Caco-2 (cell line): ENCODE measurements around the gene ECHDC1. TPM values are rescaled to one million over a fixed set of nuclear protein-coding genes. Genes with fewer than 3 reads are reported as not detected.

Experiments
- BruUV-seq: library from RNA; stranded (reverse); fragments of 400-500 nt; replicated peaks from 2 replicates; lab custom pipeline; 2021; lab: Mats Ljungman, UMichigan
- CTCF ChIA-PET: fragments of 300-600 bp; sonication (Branson Sonifier 250); formaldehyde crosslinking; loops from one replicate; lab custom pipeline; 2022; ENCODE audit warnings: antibody characterized with exemption; lab: Charles Lee
- POLR2A ChIA-PET: fragments of 300-600 bp; sonication (Branson Sonifier 250); formaldehyde crosslinking; loops from one replicate; lab custom pipeline; 2022; ENCODE audit warnings: antibody characterized with exemption; lab: Charles Lee
- DNase-seq, 2 experiments: peaks; one replicate each; pipeline versions ENCODE4 v3.0.0 to v3.0.0-alpha.2; 2020 to 2022
- H3K27me3 ChIP-seq: replicated peaks from 2 replicates; pipeline ENCODE4 v1.6.0; 2011; ENCODE audit warnings: low read length; ENCODE audit not compliant: control insufficient read depth, insufficient read depth
- H3K36me3 ChIP-seq: 2 replicates; pipeline ENCODE4 v1.5.1; 2011; ENCODE audit warnings: low read length; ENCODE audit not compliant: control insufficient read depth, insufficient read depth
- H3K4me1 ChIP-seq: fragments of 250-450 bp; sonication (Bioruptor Pico); 2 replicates; pipeline ENCODE4 v1.5.1; 2020; ENCODE audit warnings: mild to moderate bottlenecking
- H3K4me3 ChIP-seq: 2 replicates; pipeline ENCODE4 v1.5.1; 2011; ENCODE audit warnings: low read depth, mild to moderate bottlenecking, control low read depth, low read length
- H3K9me3 ChIP-seq: fragments of 250-450 bp; sonication (Bioruptor Pico); 2 replicates; pipeline ENCODE4 v1.5.1; 2020; ENCODE audit warnings: mild to moderate bottlenecking, moderate library complexity
- H3K27ac Mint-ChIP-seq: one replicate; pipeline ENCODE4 v1.8.0; 2022; ENCODE audit warnings: mixed read lengths; ENCODE audit not compliant: unreplicated experiment
- H3K27me3 Mint-ChIP-seq: one replicate; pipeline ENCODE4 v1.8.0; 2022; ENCODE audit warnings: mixed read lengths; ENCODE audit not compliant: insufficient read depth, unreplicated experiment
- H3K36me3 Mint-ChIP-seq: one replicate; pipeline ENCODE4 v1.8.0; 2022; ENCODE audit warnings: mild to moderate bottlenecking, mixed read lengths; ENCODE audit not compliant: insufficient read depth, unreplicated experiment
- H3K4me1 Mint-ChIP-seq: one replicate; pipeline ENCODE4 v1.8.0; 2022; ENCODE audit warnings: low read depth, mixed read lengths; ENCODE audit not compliant: unreplicated experiment
- H3K4me3 Mint-ChIP-seq: one replicate; pipeline ENCODE4 v1.8.0; 2022; ENCODE audit warnings: mild to moderate bottlenecking, moderate library complexity, mixed read lengths; ENCODE audit not compliant: unreplicated experiment
- H3K9me3 Mint-ChIP-seq: one replicate; pipeline ENCODE4 v1.8.0; 2022; ENCODE audit warnings: mixed read lengths; ENCODE audit not compliant: unreplicated experiment
- intact Hi-C: fragments of 100-400 bp; cut with micrococcal nuclease; formaldehyde crosslinking; loops from one replicate; pipeline ENCODE4 v1.10.0; 2022; ENCODE audit not compliant: unreplicated experiment
- total RNA-seq: library from RNA; stranded (reverse); gene quantifications from 2 replicates; pipeline ENCODE4 v1.2.3, GENCODE V29; 2022
- TF ChIP-seq, protein P1 (sequence below), 2 experiments: fragments of 200-600 bp in 1 of 2; IDR thresholded peaks; 1 replicate in 1 of 2; 2 replicates in 1 of 2; pipeline versions ENCODE4 v1.5.1 to v1.8.0; 2011 to 2022; ENCODE audit warnings: antibody characterized with exemption in 1 of 2, control low read depth in 1 of 2, inconsistent platforms in 1 of 2, low read depth in 1 of 2, low read length in 1 of 2, mild to moderate bottlenecking in 1 of 2, moderate library complexity in 1 of 2; ENCODE audit not compliant: insufficient read depth in 1 of 2, severe bottlenecking in 1 of 2, unreplicated experiment in 1 of 2

ECHDC1 gene
- total RNA-seq, 1 experiment from 2014 or later = 77.5 TPM

DNA sequence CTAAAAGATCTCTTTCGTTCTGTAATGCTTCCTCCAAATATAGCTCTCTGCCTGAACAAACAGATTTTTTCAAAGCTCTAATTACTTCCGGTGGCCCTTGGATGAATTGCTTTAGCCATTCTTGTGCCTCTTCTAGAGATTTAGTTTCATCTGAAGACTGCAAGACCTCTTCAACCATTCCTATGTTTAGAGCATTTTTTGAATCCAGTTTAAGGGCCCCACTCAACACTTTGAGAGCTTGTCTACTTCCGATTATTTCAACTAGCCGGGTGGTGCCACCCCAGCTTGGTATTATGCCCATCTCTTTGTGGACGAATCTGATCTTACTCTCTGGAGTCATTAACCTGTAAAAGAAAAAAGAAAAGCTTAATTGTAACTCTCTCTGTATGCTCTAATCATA lies 53.5 kb downstream of the ECHDC1 start:
- Mint-ChIP-seq H3K9me3 (no peaks in the 10 kb centered on the region), H3K36me3 (peaks cover 59% of the 10 kb centered on the region), H3K27ac (no peak overlapping the region), H3K27me3 (no peaks in the 10 kb centered on the region), H3K4me3 (no peak overlapping the region), H3K4me1 (no peaks in the 10 kb centered on the region)
- Histone ChIP-seq H3K27me3 (no peaks in the 10 kb centered on the region), H3K4me1 (no peaks in the 10 kb centered on the region), H3K9me3 (no peaks in the 10 kb centered on the region), H3K4me3 (no peak overlapping the region), H3K36me3 (peaks cover 1% of the 10 kb centered on the region; the same call in 1 of the 2 replicates)
- no peak for DNase-seq
- ChIA-PET CTCF (interaction anchor here (0.7 kb wide), 1 partner anchor 131 kb away, joined by 3 read pairs; no protein-coding TSS in a partner anchor), POLR2A (interaction anchor here (0.6 kb wide), 1 partner anchor 129 kb away, joined by 3 read pairs; no protein-coding TSS in a partner anchor)
- no TSS peak for BruUV-seq
- TF ChIP-seq, protein P1, sequence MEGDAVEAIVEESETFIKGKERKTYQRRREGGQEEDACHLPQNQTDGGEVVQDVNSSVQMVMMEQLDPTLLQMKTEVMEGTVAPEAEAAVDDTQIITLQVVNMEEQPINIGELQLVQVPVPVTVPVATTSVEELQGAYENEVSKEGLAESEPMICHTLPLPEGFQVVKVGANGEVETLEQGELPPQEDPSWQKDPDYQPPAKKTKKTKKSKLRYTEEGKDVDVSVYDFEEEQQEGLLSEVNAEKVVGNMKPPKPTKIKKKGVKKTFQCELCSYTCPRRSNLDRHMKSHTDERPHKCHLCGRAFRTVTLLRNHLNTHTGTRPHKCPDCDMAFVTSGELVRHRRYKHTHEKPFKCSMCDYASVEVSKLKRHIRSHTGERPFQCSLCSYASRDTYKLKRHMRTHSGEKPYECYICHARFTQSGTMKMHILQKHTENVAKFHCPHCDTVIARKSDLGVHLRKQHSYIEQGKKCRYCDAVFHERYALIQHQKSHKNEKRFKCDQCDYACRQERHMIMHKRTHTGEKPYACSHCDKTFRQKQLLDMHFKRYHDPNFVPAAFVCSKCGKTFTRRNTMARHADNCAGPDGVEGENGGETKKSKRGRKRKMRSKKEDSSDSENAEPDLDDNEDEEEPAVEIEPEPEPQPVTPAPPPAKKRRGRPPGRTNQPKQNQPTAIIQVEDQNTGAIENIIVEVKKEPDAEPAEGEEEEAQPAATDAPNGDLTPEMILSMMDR (IDR thresholded peaks at IDR 0.05; ENCODE audit: insufficient read depth in 1 of 2, low read depth in 1 of 2, low read length in 1 of 2, severe bottlenecking in 1 of 2, unreplicated experiment in 1 of 2) = no peak
- intact Hi-C loops = no loop called here

DNA sequence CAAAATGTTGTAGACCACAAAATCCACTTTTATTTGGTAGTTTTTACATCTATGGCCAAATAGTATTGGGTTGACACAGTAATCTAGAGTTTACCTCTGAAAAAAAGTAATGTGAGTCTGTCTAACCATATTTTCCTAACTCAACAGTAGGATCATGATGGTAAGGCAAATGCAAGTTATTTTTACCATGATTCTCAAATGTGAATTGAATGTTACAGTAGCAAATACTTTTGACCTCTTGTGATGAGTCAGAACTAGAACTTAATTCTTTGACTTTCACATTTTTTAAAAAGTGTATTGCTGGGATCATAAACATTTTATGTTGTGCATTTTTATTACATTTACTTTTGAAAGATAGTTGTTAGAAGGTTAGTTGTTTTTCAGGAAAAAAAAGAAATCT lies 54.7 kb downstream of the ECHDC1 start:
- POLR2A ChIA-PET = no interaction called here
- Mint-ChIP-seq H3K27ac (no peak overlapping the region), H3K36me3 (peaks cover 61% of the 10 kb centered on the region), H3K4me1 (no peaks in the 10 kb centered on the region), H3K9me3 (no peaks in the 10 kb centered on the region), H3K4me3 (no peak overlapping the region), H3K27me3 (no peaks in the 10 kb centered on the region)
- Histone ChIP-seq H3K9me3 (no peaks in the 10 kb centered on the region), H3K4me3 (no peak overlapping the region), H3K4me1 (no peaks in the 10 kb centered on the region), H3K27me3 (no peaks in the 10 kb centered on the region), H3K36me3 (peaks cover 1% of the 10 kb centered on the region; the same call in 1 of the 2 replicates)
- TF ChIP-seq, protein P1 (IDR thresholded peaks at IDR 0.05; ENCODE audit: insufficient read depth in 1 of 2, low read depth in 1 of 2, low read length in 1 of 2, severe bottlenecking in 1 of 2, unreplicated experiment in 1 of 2) = no peak
- intact Hi-C loops = no loop called here
- CTCF ChIA-PET = no interaction called here
- no TSS peak for BruUV-seq
- DNase-seq = no peak

DNA sequence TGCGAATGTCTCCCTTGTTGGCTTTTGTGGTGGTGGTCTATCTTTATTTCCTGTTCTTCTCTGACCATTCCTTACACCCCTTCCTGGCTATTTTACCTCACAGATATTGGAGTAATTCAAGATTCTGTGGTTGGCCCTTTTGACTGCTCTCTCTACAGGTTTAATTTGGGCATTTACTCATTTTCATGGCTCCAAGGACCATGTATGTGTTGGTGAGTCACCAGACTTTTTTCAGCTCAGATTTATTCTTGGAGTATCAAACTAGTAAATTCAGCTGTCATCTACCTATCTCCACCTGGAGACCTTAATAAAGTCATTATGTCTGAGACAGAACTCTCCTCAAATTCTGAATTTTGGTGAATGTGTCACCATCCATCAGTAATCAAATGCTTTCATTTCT lies 61.2 kb downstream of the ECHDC1 start:
- no peak overlapping the region for H3K27ac Mint-ChIP-seq
- H3K36me3 Mint-ChIP-seq = peaks cover 55% of the 10 kb centered on the region
- intact Hi-C loops = no loop called here
- Histone ChIP-seq H3K27me3 (no peaks in the 10 kb centered on the region), H3K9me3 (no peaks in the 10 kb centered on the region), H3K4me1 (no peaks in the 10 kb centered on the region), H3K36me3 (no peaks in the 10 kb centered on the region), H3K4me3 (no peak overlapping the region)
- H3K27me3 Mint-ChIP-seq = no peaks in the 10 kb centered on the region
- POLR2A ChIA-PET = no interaction called here
- BruUV-seq = no TSS peak
- no peaks in the 10 kb centered on the region for H3K9me3 Mint-ChIP-seq
- H3K4me1 Mint-ChIP-seq = no peaks in the 10 kb centered on the region
- CTCF ChIA-PET = no interaction called here
- H3K4me3 Mint-ChIP-seq = no peak overlapping the region
- TF ChIP-seq, protein P1 (IDR thresholded peaks at IDR 0.05; ENCODE audit: insufficient read depth in 1 of 2, low read depth in 1 of 2, low read length in 1 of 2, severe bottlenecking in 1 of 2, unreplicated experiment in 1 of 2) = no peak
- DNase-seq = no peak
